K562 (cell line): ENCODE results near the gene ISG20L2. TPM values are rescaled to one million over a fixed set of nuclear protein-coding genes. Genes with fewer than 3 reads are reported as not detected.

Source experiments
- CTCF ChIP-seq, 3 experiments: IDR thresholded peaks in 2 of 3; conservative IDR thresholded peaks in 1 of 3; 2 replicates each; pipeline ENCODE4 v1.5.1; 2011 to 2012; ENCODE audit warnings: low read length in 3 of 3, mild to moderate bottlenecking in 3 of 3, control low read depth in 2 of 3, improper control_type of control experiment in 1 of 3, inconsistent platforms in 1 of 3, low read depth in 1 of 3, mixed read lengths in 1 of 3, moderate library complexity in 1 of 3; ENCODE audit not compliant: insufficient read depth in 2 of 3
- E4F1 ChIP-seq: fragments of 250-450 bp; sonication (Bioruptor Pico); IDR thresholded peaks from 2 replicates; pipeline ENCODE4 v1.5.0; 2021; ENCODE audit warnings: mild to moderate bottlenecking, borderline replicate concordance
- EGR1 ChIP-seq: fragments of 450-650 bp; conservative IDR thresholded peaks from 2 replicates; pipeline ENCODE4 v1.6.1; 2017; ENCODE audit warnings: mild to moderate bottlenecking
- EP300 ChIP-seq: IDR thresholded peaks from 2 replicates; pipeline ENCODE4 v1.6.1; 2012; ENCODE audit warnings: low read length, improper control_type of control experiment
- GTF2F1 ChIP-seq: IDR thresholded peaks from 2 replicates; pipeline ENCODE4 v1.6.1; 2011; ENCODE audit warnings: low read depth, low read length, improper control_type of control experiment
- MAFG ChIP-seq: fragments of 450-650 bp; conservative IDR thresholded peaks from 2 replicates; pipeline ENCODE4 v1.6.1; 2016; ENCODE audit warnings: missing genetic modification characterization, missing compliant biosample characterization
- MCM7 ChIP-seq, 2 experiments: fragments of 450-650 bp; IDR thresholded peaks; 2 replicates each; pipeline ENCODE4 v1.6.1; 2016 to 2018
- NR3C1 ChIP-seq: sonication (generic); formaldehyde crosslinking; IDR thresholded peaks from 2 replicates; pipeline ENCODE4 v1.8.1; 2022; ENCODE audit warnings: missing genetic modification reagents
- POLR3A ChIP-seq: IDR thresholded peaks from 2 replicates; pipeline ENCODE4 v1.6.1; 2011; ENCODE audit warnings: borderline replicate concordance, mild to moderate bottlenecking, moderate library complexity; ENCODE audit not compliant: insufficient read length, insufficient read depth; ENCODE audit errors: extremely low read depth
- SAP30 ChIP-seq: fragments of 200-600 bp; sonication (generic); IDR thresholded peaks from 2 replicates; pipeline ENCODE4 v1.6.1; 2012; ENCODE audit warnings: borderline replicate concordance, low read depth, mild to moderate bottlenecking, moderate library complexity, low read length, control low read depth, inconsistent platforms; ENCODE audit not compliant: insufficient read depth, poor library complexity, severe bottlenecking
- SNRNP70 ChIP-seq: fragments of 200-400 bp; formaldehyde crosslinking; optimal IDR thresholded peaks from 2 replicates; pipeline ENCODE3; 2017; ENCODE audit warnings: low read depth, low read length
- U2AF1 ChIP-seq: fragments of 200-400 bp; formaldehyde crosslinking; optimal IDR thresholded peaks from 2 replicates; pipeline ENCODE3; 2017; ENCODE audit warnings: mild to moderate bottlenecking, low read depth, low read length, moderate library complexity
- VEZF1 ChIP-seq: fragments of 200-800 bp; sonication (Bioruptor generic); IDR thresholded peaks from 2 replicates; pipeline ENCODE4 v1.6.1; 2017; ENCODE audit warnings: missing genetic modification characterization, missing compliant biosample characterization
- ZNF184 ChIP-seq: sonication (generic); formaldehyde crosslinking; IDR thresholded peaks from 2 replicates; pipeline ENCODE4 v1.5.0; 2020; ENCODE audit warnings: missing genetic modification reagents
- ZNF274 ChIP-seq: IDR thresholded peaks from 2 replicates; pipeline ENCODE4 v1.6.1; 2011; ENCODE audit warnings: low read depth, mild to moderate bottlenecking, low read length, moderate library complexity, borderline replicate concordance
- ZNF277 ChIP-seq: fragments of 250-450 bp; sonication (Bioruptor Pico); IDR thresholded peaks from 2 replicates; pipeline ENCODE4 v1.8.0; 2022; ENCODE audit warnings: inconsistent platforms, mild to moderate bottlenecking, moderate library complexity, borderline replicate concordance
- ZNF512 ChIP-seq: IDR thresholded peaks from 2 replicates; pipeline ENCODE4 v1.6.1; 2016; ENCODE audit warnings: missing genetic modification characterization, missing compliant biosample characterization
- ZNF780A ChIP-seq: fragments of 250-450 bp; sonication (Bioruptor Pico); IDR thresholded peaks from 2 replicates; pipeline ENCODE4 v1.5.0; 2021; ENCODE audit warnings: mild to moderate bottlenecking
- polyA plus RNA-seq, 8 experiments: library from polyadenylated mRNA; depleted of rRNA in 4 of 8; stranded (reverse) in 5 of 8; unstranded in 3 of 8; fragments of >200 nt; fragmentation: Nextera tagmentation in 2 of 8; fragmentation: Illumina TruSeq in 1 of 8; extraction: Ambion mirVana in 2 of 8; extraction: Trizol in 1 of 8; gene quantifications; 2 replicates each; pipeline versions ENCODE4 v1.2.1 to v1.2.3, GENCODE V29; 2011 to 2014; ENCODE audit warnings: inconsistent platforms in 1 of 8, missing spikeins in 1 of 8
- total RNA-seq, 7 experiments: library from RNA; depleted of rRNA in 6 of 7; stranded (reverse); fragments of >200 nt in 6 of 7; fragmentation: Illumina TruSeq in 2 of 7; extraction: Trizol in 2 of 7; gene quantifications; 2 replicates each; pipeline versions ENCODE4 v1.2.1 to v1.2.3, GENCODE V29; 2011 to 2021; ENCODE audit warnings: low replicate concordance in 1 of 7

The ISG20L2 gene
- total and polyA plus RNA-seq, 9 of the 15 experiments (the other 6 are each of a cell fraction or from before 2014, with no cell fraction given), result 21.3 to 130 (median 50.3) TPM

- TF ChIP-seq ZNF277 (CRISPR knock-in tag) (no peak), EGR1 (peak; percentile 75), ZNF780A (no peak), VEZF1 (CRISPR knock-in tag) (peak; percentile 98), EP300 (0 out of 2 replicates have a peak, but pooled peaks have one; percentile 6), GTF2F1 (no peak), ZNF184 (CRISPR knock-in tag) (no peak), E4F1 (CRISPR knock-in tag) (no peak), SNRNP70 (no peak), POLR3A (no peak), ZNF274 (no peak), ZNF512 (no peak), CTCF (IDR thresholded peaks at IDR 0.05 in 2 of 3, conservative IDR thresholded peaks at IDR 0.05 in 1 of 3; ENCODE audit: insufficient read depth in 2 of 3, low read depth in 1 of 3, low read length in 3 of 3) (peak; percentile 33 to 48 (median 37); a peak in 5 of 6 replicates), MCM7 (IDR thresholded peaks at IDR 0.05) (no peak), SAP30 (peak; percentile 41), NR3C1 (no peak), MAFG (tag) (no peak), U2AF1 (no peak)
Observed at GRCh38 chr1:156746728-156747631, 18.4 kb upstream of the ISG20L2 start (continued).
